Measurements from ENCODE around the gene CNOT4. TPM values are rescaled to one million over a fixed set of nuclear protein-coding genes. Genes with fewer than 3 reads are reported as not detected.

The CNOT4 gene
- total RNA-seq, 1 donor from 2014 or later: 16.2 TPM

- H3K27ac ChIP-seq (ENCODE audit: low read depth, low read length): no peak overlapping the region
- no peaks in the 10 kb centered on the region for H3K4me1 ChIP-seq (ENCODE audit: control insufficient read depth in 3 of 3, insufficient read depth in 3 of 3, low read length in 3 of 3)
- no peaks in the 10 kb centered on the region for H3K9me3 ChIP-seq (ENCODE audit: control insufficient read depth in 3 of 3, low read length in 3 of 3)
- H3K9ac ChIP-seq (ENCODE audit: low read depth in 1 of 3, low read length in 3 of 3): no peak overlapping the region
- no peak overlapping the region for H3K4me3 ChIP-seq (ENCODE audit: low read length in 3 of 3)
- peaks cover 0 to 2% (median 2%) of the 10 kb centered on the region in 3 donors for H3K36me3 ChIP-seq (ENCODE audit: control insufficient read depth in 3 of 3, insufficient read depth in 3 of 3, low read length in 3 of 3)
- H3K27me3 ChIP-seq (ENCODE audit: control insufficient read depth in 3 of 3, insufficient read depth in 3 of 3, low read length in 3 of 3): no peaks in the 10 kb centered on the region
Measured at GRCh38 chr7:135411098-135411497, 98.8 kb downstream of the CNOT4 start.

GRCh38 chr7:135410543-135410942 is 99.4 kb downstream of the CNOT4 start:
- Histone ChIP-seq H3K9ac (ENCODE audit: low read depth in 1 of 3, low read length in 3 of 3) (no peak overlapping the region), H3K27me3 (ENCODE audit: control insufficient read depth in 3 of 3, insufficient read depth in 3 of 3, low read length in 3 of 3) (no peaks in the 10 kb centered on the region), H3K27ac (ENCODE audit: low read depth, low read length) (no peak overlapping the region), H3K36me3 (ENCODE audit: control insufficient read depth in 3 of 3, insufficient read depth in 3 of 3, low read length in 3 of 3) (peaks cover 0 to 6% (median 2%) of the 10 kb centered on the region in 3 donors), H3K4me3 (ENCODE audit: low read length in 3 of 3) (no peak overlapping the region), H3K9me3 (ENCODE audit: control insufficient read depth in 3 of 3, low read length in 3 of 3) (no peaks in the 10 kb centered on the region), H3K4me1 (ENCODE audit: control insufficient read depth in 3 of 3, insufficient read depth in 3 of 3, low read length in 3 of 3) (no peaks in the 10 kb centered on the region)

GRCh38 chr7:135409845-135410542 is 99.9 kb downstream of the CNOT4 start:
- Histone ChIP-seq H3K9ac (ENCODE audit: low read depth in 1 of 3, low read length in 3 of 3) (no peak overlapping the region), H3K36me3 (ENCODE audit: control insufficient read depth in 3 of 3, insufficient read depth in 3 of 3, low read length in 3 of 3) (peaks cover 0 to 6% (median 2%) of the 10 kb centered on the region in 3 donors), H3K4me3 (ENCODE audit: low read length in 3 of 3) (no peak overlapping the region), H3K27me3 (ENCODE audit: control insufficient read depth in 3 of 3, insufficient read depth in 3 of 3, low read length in 3 of 3) (no peaks in the 10 kb centered on the region), H3K4me1 (ENCODE audit: control insufficient read depth in 3 of 3, insufficient read depth in 3 of 3, low read length in 3 of 3) (no peaks in the 10 kb centered on the region), H3K27ac (ENCODE audit: low read depth, low read length) (no peak overlapping the region), H3K9me3 (ENCODE audit: control insufficient read depth in 3 of 3, low read length in 3 of 3) (no peaks in the 10 kb centered on the region)

- peaks cover 0 to 6% (median 0%) of the 10 kb centered on the region in 3 donors for H3K36me3 ChIP-seq (ENCODE audit: control insufficient read depth in 3 of 3, insufficient read depth in 3 of 3, low read length in 3 of 3)
- no peaks in the 10 kb centered on the region for H3K9me3 ChIP-seq (ENCODE audit: control insufficient read depth in 3 of 3, low read length in 3 of 3)
- H3K27ac ChIP-seq (ENCODE audit: low read depth, low read length): no peak overlapping the region
- no peak overlapping the region for H3K9ac ChIP-seq (ENCODE audit: low read depth in 1 of 3, low read length in 3 of 3)
- H3K27me3 ChIP-seq (ENCODE audit: control insufficient read depth in 3 of 3, insufficient read depth in 3 of 3, low read length in 3 of 3): no peaks in the 10 kb centered on the region
- no peak overlapping the region for H3K4me3 ChIP-seq (ENCODE audit: low read length in 3 of 3)
- H3K4me1 ChIP-seq (ENCODE audit: control insufficient read depth in 3 of 3, insufficient read depth in 3 of 3, low read length in 3 of 3): no peaks in the 10 kb centered on the region
Measured at GRCh38 chr7:135407884-135408283, 102.0 kb downstream of the CNOT4 start.

GRCh38 chr7:135406918-135407317 is 103.0 kb downstream of the CNOT4 start:
- H3K36me3 ChIP-seq (ENCODE audit: control insufficient read depth in 3 of 3, insufficient read depth in 3 of 3, low read length in 3 of 3): peaks cover 0 to 6% (median 0%) of the 10 kb centered on the region in 3 donors
- no peak overlapping the region for H3K4me3 ChIP-seq (ENCODE audit: low read length in 3 of 3)
- H3K27me3 ChIP-seq (ENCODE audit: control insufficient read depth in 3 of 3, insufficient read depth in 3 of 3, low read length in 3 of 3): no peaks in the 10 kb centered on the region
- H3K4me1 ChIP-seq (ENCODE audit: control insufficient read depth in 3 of 3, insufficient read depth in 3 of 3, low read length in 3 of 3): no peaks in the 10 kb centered on the region
- H3K27ac ChIP-seq (ENCODE audit: low read depth, low read length): no peak overlapping the region
- H3K9me3 ChIP-seq (ENCODE audit: control insufficient read depth in 3 of 3, low read length in 3 of 3): no peaks in the 10 kb centered on the region
- no peak overlapping the region for H3K9ac ChIP-seq (ENCODE audit: low read depth in 1 of 3, low read length in 3 of 3)

DNA sequence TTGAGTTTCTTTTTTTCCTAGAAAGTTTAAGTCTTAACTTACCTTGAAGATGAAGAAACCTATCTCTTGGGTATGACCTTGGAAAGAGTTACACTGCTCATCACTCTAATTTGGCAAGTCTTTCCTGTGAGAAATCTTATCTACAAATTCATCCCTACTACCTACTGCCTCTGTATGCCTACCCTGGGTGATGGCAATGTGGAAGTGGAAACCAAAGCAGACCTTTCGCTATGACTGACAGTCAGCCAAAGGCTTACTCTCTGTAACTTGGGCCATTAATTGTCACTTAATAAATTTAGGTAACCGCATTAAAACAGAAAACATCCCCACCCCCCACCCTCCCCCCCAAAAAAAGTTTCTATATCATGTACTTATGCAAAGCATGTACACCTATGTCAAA is 103.9 kb downstream of the CNOT4 start:
- Histone ChIP-seq H3K4me1 (ENCODE audit: control insufficient read depth in 3 of 3, insufficient read depth in 3 of 3, low read length in 3 of 3) (no peaks in the 10 kb centered on the region), H3K4me3 (ENCODE audit: low read length in 3 of 3) (no peak overlapping the region), H3K27me3 (ENCODE audit: control insufficient read depth in 3 of 3, insufficient read depth in 3 of 3, low read length in 3 of 3) (no peaks in the 10 kb centered on the region), H3K36me3 (ENCODE audit: control insufficient read depth in 3 of 3, insufficient read depth in 3 of 3, low read length in 3 of 3) (peaks cover 0 to 6% (median 0%) of the 10 kb centered on the region in 3 donors), H3K9ac (ENCODE audit: low read depth in 1 of 3, low read length in 3 of 3) (no peak overlapping the region), H3K27ac (ENCODE audit: low read depth, low read length) (no peak overlapping the region), H3K9me3 (ENCODE audit: control insufficient read depth in 3 of 3, low read length in 3 of 3) (no peaks in the 10 kb centered on the region)

DNA sequence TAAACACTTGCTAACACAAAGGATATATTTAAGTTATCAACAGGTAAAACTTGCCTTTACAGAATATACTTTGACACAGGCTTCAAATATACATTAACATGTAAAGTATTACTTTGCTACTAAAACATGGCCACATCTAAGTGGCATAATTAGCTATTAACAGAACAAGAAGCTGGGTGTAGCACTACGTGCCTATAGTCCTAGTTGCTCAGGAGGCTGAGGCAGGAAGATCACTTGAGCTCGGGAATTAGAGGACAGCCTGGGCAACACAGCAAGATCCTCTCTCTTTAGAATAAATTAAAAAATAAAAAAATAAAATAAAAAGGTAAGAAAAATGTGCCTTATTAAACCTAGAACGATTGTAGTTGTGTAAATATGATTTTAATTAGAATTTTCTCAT is 106.6 kb downstream of the CNOT4 start:
- Histone ChIP-seq H3K27ac (ENCODE audit: low read depth, low read length) (no peak overlapping the region), H3K4me1 (ENCODE audit: control insufficient read depth in 3 of 3, insufficient read depth in 3 of 3, low read length in 3 of 3) (no peaks in the 10 kb centered on the region), H3K27me3 (ENCODE audit: control insufficient read depth in 3 of 3, insufficient read depth in 3 of 3, low read length in 3 of 3) (no peaks in the 10 kb centered on the region), H3K4me3 (ENCODE audit: low read length in 3 of 3) (no peak overlapping the region), H3K9me3 (ENCODE audit: control insufficient read depth in 3 of 3, low read length in 3 of 3) (no peaks in the 10 kb centered on the region), H3K9ac (ENCODE audit: low read depth in 1 of 3, low read length in 3 of 3) (no peak overlapping the region), H3K36me3 (ENCODE audit: control insufficient read depth in 3 of 3, insufficient read depth in 3 of 3, low read length in 3 of 3) (peaks cover 0 to 4% (median 0%) of the 10 kb centered on the region in 3 donors)

- H3K4me1 ChIP-seq (ENCODE audit: control insufficient read depth in 3 of 3, insufficient read depth in 3 of 3, low read length in 3 of 3): no peaks in the 10 kb centered on the region
- no peaks in the 10 kb centered on the region for H3K27me3 ChIP-seq (ENCODE audit: control insufficient read depth in 3 of 3, insufficient read depth in 3 of 3, low read length in 3 of 3)
- H3K27ac ChIP-seq (ENCODE audit: low read depth, low read length): no peak overlapping the region
- H3K9ac ChIP-seq (ENCODE audit: low read depth in 1 of 3, low read length in 3 of 3): no peak overlapping the region
- H3K9me3 ChIP-seq (ENCODE audit: control insufficient read depth in 3 of 3, low read length in 3 of 3): no peaks in the 10 kb centered on the region
- peaks cover 5 to 10% (median 10%) of the 10 kb centered on the region in 3 donors for H3K36me3 ChIP-seq (ENCODE audit: control insufficient read depth in 3 of 3, insufficient read depth in 3 of 3, low read length in 3 of 3)
- no peak overlapping the region for H3K4me3 ChIP-seq (ENCODE audit: low read length in 3 of 3)
Measured at GRCh38 chr7:135397689-135398088, 112.2 kb downstream of the CNOT4 start.

DNA sequence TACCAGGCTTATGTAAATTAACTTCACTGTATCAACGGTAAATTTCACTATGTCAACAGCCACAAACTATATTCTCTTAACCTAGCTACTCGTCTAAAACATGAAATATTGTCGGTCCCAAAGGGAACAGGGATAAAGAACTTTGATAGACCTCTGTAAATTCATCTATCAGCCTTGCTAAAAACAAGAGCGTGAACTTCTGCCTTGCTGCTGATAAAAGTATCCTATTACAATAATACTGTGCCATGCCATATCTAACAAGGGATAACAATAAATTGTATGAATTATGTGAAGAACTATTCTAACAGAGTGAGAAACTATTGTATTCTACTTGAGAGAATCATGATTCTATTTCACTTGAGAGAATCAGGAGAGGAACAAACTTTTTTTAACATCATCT is 117.2 kb downstream of the CNOT4 start:
- Histone ChIP-seq H3K9ac (ENCODE audit: low read depth in 1 of 3, low read length in 3 of 3) (no peak overlapping the region), H3K4me1 (ENCODE audit: control insufficient read depth in 3 of 3, insufficient read depth in 3 of 3, low read length in 3 of 3) (no peaks in the 10 kb centered on the region), H3K36me3 (ENCODE audit: control insufficient read depth in 3 of 3, insufficient read depth in 3 of 3, low read length in 3 of 3) (peaks cover 5 to 12% (median 10%) of the 10 kb centered on the region in 3 donors), H3K4me3 (ENCODE audit: low read length in 3 of 3) (no peak overlapping the region), H3K9me3 (ENCODE audit: control insufficient read depth in 3 of 3, low read length in 3 of 3) (no peaks in the 10 kb centered on the region), H3K27ac (ENCODE audit: low read depth, low read length) (no peak overlapping the region), H3K27me3 (ENCODE audit: control insufficient read depth in 3 of 3, insufficient read depth in 3 of 3, low read length in 3 of 3) (no peaks in the 10 kb centered on the region)

- Histone ChIP-seq H3K9me3 (ENCODE audit: control insufficient read depth in 3 of 3, low read length in 3 of 3) (no peaks in the 10 kb centered on the region), H3K4me1 (ENCODE audit: control insufficient read depth in 3 of 3, insufficient read depth in 3 of 3, low read length in 3 of 3) (no peaks in the 10 kb centered on the region), H3K4me3 (ENCODE audit: low read length in 3 of 3) (no peak overlapping the region), H3K27ac (ENCODE audit: low read depth, low read length) (no peak overlapping the region), H3K9ac (ENCODE audit: low read depth in 1 of 3, low read length in 3 of 3) (no peak overlapping the region), H3K27me3 (ENCODE audit: control insufficient read depth in 3 of 3, insufficient read depth in 3 of 3, low read length in 3 of 3) (no peaks in the 10 kb centered on the region), H3K36me3 (ENCODE audit: control insufficient read depth in 3 of 3, insufficient read depth in 3 of 3, low read length in 3 of 3) (peaks cover 5 to 12% (median 10%) of the 10 kb centered on the region in 3 donors)
Measured at GRCh38 chr7:135391514-135391913, 118.4 kb downstream of the CNOT4 start.

Measured in skeletal muscle tissue (tissue), 4 donors.